NCI-H146 treated with DMSO at 0.1 percent for 48 hours (cell line): ENCODE results near the gene CYLD.

Source experiments
- DNase-seq: peaks from one replicate; lab custom pipeline; 2025; ENCODE audit not compliant: unreplicated experiment; lab: John Stamatoyannopoulos, UW

CYLD gene

GRCh38 chr16:50841081-50841886, 99.4 kb downstream of the CYLD start:
- no peak for DNase-seq

GRCh38 chr16:50842013-50842505, 100.2 kb downstream of the CYLD start:
- no peak for DNase-seq

- no peak for DNase-seq
These were observed 100.7 kb downstream of the CYLD start for GRCh38 chr16:50842589-50842988.

GRCh38 chr16:50844840-50845239, 103.0 kb downstream of the CYLD start:
- no peak for DNase-seq

GRCh38 chr16:50845296-50845695, 103.4 kb downstream of the CYLD start:
- DNase-seq, result no peak

GRCh38 chr16:50846511-50846910, 104.6 kb downstream of the CYLD start:
- no peak for DNase-seq

GRCh38 chr16:50847166-50847565, 105.3 kb downstream of the CYLD start:
- no peak for DNase-seq

- DNase-seq, result no peak
These were observed 107.0 kb downstream of the CYLD start for GRCh38 chr16:50848755-50849514.
